Inflammatory macrophage treated with lipopolysaccharide for 4 hours (primary cell): Measurements from ENCODE around the gene HSPBP1.

Source experiments
- DNase-seq: peaks from one replicate; pipeline ENCODE4 v3.0.0-alpha.2; 2020

HSPBP1 gene

DNA sequence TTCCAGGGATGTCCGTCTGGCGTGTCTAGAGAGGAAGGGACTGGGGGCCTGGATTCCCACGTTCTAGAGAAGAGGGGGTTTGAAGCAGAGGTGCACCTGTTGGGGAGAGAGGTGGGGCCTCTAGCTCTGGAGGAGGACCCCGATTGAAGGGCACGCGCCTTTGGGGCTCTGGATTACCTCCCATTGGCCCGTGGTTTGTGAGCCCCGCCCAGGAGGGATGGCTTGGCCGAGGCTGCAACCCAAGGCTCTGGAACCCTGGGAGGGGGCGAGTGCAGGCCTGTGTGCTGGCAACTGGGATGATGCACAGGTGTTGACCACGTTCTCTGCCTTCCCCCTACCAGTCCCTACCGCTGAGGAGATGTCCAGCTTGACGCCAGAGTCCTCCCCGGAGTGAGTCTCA is 25.1 kb upstream of the HSPBP1 start:
- no peak for DNase-seq

- DNase-seq: peak; percentile 19
These were observed 24.5 kb upstream of the HSPBP1 start for GRCh38 chr19:55304279-55304978.

- DNase-seq: no peak
These were observed 23.6 kb upstream of the HSPBP1 start for GRCh38 chr19:55303477-55303876.

- no peak for DNase-seq
These were observed 22.4 kb upstream of the HSPBP1 start for GRCh38 chr19:55302318-55302703.

DNA sequence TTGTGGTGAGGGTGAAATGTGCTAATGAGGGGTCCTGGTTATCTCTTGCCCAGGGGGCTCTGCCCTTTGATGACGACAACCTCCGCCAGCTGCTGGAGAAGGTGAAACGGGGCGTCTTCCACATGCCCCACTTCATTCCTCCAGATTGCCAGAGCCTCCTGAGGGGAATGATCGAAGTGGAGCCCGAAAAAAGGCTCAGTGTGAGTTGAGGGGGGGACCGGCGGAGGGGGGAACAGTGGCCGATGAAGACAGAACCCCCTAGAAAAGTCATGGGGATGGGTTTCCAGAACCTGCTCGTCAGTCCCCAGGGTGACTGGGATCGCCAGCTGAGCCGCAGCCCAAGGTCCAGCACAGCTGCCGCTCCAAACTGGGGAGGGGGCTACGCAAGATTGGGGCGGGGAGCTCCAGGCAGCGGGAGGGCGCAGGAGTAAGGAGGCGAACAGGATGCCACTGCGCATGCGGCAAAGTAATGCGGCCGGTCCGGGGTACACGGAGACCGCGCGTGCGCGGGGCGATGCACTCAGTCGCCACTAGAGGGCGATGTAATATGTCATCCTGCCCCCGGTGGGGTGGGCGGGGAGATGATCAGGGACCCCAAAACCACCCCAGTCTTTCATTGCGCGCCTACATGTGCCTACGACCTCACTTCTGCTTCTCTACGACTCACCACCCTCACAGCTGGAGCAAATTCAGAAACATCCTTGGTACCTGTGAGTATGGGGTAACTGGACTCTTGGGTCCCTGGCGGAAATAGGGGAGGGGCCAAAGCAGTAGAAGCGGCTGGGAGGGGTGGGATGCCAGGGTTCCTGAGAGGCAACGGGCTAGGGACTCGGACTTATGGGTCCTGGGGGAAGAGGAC is 21.8 kb upstream of the HSPBP1 start:
- DNase-seq: peak; percentile 83

GRCh38 chr19:55300886-55301458 is 21.1 kb upstream of the HSPBP1 start:
- DNase-seq: no peak

DNA sequence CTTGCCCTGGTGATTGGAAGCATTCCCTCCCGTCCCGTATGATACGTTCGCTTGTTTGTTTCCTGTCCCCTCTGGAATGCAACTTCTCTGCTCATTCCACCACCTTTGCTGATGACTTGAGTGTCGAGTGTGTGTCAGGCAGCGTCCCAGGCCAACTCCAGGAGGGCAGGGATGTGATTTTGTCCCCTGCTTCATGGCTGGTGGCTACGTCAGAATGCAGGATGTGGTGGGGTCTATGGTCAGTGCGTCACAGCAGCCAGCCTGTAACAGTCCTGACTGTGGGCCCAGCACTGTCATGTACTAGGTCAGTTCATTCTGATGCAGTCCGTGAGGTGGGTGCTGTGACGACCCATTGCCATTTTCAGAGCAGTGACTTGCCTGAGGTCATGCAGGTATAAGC is 20.1 kb upstream of the HSPBP1 start:
- DNase-seq: no peak

DNA sequence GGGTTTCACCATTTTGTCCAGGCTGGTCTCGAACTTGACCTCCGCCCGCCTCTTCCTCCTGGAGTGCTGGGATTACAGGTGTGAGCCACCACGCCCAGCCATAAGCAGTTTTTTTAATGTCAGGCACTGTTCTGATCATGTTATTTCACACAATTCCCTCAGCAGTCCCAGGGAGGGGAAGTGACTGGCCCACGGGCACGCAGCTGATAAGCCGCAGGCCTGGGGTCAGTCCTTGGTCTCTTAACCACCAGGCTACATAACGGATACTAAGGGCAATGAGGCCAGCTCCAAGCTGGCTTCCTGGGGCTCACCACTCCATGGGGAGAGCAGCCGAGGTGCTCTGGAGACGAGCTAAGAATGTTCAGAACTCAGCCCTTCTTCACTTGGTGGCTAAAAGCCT is 17.4 kb upstream of the HSPBP1 start:
- DNase-seq: no peak

GRCh38 chr19:55289117-55289796 is 9.3 kb upstream of the HSPBP1 start:
- DNase-seq: no peak

DNA sequence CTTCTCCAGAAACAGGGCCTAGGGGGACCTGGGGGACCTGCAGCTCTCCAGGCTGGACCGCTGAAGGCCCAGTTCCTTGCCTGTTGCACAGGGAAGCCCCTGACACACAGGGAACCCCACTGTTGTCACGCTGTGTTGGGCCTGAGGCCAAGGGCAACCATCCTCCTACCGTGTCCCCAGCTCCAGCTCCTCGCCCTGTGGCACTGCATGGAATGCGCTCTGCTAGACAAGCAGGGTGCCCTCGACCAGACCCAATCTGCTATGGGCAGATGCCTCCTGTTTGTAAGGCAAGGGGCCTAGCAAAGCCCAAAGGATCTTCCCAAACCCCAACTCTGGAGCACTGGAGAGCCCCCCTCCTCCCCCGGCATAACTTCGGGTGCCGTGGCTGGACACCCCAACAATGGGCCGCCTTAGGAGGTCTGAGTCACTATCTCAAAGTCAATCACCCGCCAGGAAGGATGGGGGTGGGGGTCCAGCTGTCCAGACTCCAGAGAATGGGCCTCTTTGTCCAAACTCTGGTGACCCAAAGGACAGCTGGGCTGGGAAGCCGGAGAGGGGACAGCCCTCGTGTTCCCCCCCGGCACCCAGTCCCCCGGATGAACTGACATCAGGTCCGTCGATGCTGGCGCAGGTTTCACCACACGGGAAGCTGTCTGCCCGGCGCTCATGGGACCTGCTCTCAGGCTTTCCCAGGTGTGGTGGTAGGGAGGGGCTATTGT is 7.6 kb upstream of the HSPBP1 start:
- no peak for DNase-seq

DNA sequence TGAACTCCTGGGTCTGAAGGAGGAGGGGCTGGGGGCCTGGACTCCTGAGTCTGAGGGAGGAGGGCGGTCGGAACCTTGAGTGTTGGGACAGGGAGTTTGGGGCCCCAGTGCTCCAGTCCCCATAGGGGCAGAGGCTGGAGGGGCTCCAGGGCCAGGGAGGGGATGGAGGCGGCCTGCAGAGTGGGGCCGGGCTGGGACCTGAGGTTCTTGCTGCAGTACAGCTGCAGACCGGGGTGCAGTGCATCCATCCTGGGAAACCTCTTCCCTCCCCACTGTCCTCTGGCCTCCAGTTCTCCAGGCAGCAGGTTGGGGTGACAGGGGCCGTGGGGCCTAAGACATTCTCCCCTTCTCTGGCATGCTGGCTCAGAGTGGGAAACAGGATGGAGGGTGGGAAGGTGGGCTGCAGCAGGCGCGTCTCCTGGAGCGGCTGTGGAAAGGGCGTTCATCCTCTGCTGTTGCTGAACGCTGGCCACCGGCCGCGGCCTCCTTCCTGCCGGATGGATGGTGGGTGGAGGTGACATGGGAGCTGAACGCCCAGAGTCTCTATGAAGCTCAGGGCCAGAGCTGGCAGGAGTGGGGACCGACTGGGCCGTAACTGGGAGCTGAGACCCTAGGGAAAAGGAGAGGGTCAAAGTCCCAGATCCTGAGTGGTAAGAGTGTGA is 5.5 kb upstream of the HSPBP1 start:
- DNase-seq: no peak

DNA sequence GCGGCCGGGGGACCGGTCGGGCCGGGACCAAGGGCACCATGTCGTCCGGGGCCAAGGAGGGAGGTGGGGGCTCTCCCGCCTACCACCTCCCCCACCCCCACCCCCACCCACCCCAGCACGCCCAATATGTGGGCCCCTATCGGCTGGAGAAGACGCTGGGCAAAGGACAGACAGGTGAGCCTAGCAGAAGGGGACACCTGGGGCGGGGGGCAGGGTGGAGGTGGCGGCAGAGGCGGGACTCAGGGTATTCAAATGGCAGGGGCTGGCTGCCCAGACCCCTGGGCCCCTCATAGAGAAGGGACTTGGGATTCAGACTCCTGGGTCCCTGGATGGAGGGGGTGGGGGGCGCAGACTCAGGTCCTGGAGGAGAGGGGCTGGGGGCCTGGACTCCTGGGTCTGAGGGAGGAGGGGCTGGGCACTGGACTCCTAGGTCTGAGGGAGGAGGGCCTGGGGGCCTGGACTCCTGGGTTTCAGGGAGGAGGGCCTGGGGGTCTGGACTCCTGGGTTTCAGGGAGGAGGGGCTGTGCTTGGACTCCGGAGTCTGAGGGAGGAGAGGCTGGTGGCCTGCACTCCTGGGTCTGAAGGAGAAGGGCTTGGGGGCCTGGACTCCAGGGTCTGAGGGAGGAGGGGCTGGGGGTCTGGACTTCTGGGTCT is 4.6 kb upstream of the HSPBP1 start:
- DNase-seq: no peak

DNA sequence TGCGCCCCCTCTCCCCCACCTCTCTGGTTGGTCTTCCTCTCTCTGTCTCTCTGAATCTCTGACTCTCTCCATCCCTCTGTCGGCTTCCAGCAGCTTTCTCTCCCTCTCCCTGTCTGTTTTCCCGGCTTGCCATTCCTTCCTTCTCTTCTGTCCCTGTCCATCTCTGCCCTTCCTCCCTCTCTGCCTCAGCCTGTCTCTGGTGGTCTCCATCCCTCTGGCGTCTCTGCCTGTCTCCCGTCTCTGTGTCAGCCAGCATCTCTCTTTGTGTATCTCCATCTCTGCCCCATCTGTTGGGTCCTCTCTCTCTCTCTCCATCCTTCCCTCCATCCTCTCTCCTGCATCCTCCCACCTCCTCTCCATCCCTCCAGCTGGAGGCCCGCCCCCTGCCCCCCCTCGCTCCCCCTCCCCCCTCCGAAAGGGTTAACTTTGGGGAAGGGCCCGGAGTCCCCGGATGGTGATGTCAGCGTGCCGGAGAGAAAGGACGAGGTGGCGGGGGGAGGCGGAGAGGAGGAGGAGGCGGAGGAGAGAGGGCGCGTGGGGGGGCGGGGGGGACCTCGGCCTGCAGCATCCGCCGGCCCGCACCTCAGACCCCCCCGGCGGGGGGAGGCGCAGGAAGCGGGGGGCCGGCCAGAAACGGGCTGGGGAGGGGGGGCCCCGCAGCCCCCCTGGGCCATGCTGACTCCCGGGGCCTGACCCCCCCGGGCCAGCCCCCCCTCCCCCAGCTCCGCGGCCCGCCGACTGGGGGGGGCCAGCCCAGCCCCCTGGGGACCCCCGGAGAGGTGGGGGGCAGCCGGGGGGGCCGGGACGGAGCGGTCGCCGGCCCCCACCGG is 3.9 kb upstream of the HSPBP1 start, which contains the start of gene BRSK1:
Gene BRSK1 (plus strand): TSS at position 450 of the 830 bp plus-strand sequence. CDS start 446 bp downstream, outside the sequence.
- DNase-seq: no peak

GRCh38 chr19:55279340-55279739 is 570 bp downstream of the HSPBP1 start:
- no peak for DNase-seq

DNA sequence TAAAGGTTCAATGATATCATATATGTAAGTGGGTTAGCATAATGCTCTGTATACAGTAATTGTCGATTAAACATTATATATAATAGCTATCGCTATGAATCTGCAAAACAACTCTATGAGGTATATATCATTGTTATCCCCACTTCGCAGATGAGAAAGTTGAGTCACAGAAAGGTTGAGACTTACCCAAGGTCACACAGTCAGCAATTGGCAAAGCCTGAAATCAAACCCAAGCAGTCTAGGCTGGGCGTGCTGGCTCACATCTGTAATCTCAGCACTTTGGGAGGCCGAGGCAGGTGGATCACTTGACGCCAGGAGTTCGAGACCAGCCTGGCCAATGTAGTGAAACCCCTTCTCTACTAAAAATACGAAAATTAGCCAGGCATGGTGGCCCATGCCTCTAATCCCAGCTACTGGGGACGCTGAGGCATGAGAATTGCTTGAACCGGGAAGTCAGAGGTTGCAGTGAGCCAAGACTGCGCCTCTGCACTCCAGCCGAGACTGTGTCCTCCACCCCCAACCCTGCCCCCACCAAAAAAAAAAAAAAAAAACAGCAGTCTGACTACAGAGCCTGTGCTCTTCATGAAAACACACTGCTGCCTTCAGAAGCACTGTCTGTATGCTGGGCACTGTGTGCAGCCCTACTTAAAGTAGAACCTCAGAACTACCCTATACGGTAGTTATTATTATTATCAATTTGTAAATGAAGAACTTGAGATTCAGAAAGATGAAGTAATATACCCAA is 1.3 kb downstream of the HSPBP1 start:
- DNase-seq: no peak

DNA sequence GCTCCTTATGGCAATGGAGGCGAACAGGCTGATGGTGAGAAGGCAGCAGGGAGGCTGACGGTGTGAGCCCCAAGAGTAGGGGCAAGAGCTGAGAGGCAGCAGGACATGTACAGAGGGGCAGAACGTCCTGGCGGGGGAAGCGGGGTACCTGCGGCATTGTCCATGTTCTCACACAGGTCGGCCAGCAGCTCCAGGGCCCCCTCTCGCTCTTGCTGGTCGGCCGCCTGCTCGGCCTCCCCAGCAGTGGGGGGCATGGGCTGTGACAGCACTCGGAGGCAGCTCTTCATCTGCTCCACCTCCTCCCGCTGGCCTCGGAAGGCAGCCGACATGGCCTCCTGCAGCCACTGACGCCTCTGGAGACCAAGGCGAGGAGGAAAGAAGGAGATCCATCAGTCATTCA is 2.4 kb downstream of the HSPBP1 start:
- DNase-seq: no peak

DNA sequence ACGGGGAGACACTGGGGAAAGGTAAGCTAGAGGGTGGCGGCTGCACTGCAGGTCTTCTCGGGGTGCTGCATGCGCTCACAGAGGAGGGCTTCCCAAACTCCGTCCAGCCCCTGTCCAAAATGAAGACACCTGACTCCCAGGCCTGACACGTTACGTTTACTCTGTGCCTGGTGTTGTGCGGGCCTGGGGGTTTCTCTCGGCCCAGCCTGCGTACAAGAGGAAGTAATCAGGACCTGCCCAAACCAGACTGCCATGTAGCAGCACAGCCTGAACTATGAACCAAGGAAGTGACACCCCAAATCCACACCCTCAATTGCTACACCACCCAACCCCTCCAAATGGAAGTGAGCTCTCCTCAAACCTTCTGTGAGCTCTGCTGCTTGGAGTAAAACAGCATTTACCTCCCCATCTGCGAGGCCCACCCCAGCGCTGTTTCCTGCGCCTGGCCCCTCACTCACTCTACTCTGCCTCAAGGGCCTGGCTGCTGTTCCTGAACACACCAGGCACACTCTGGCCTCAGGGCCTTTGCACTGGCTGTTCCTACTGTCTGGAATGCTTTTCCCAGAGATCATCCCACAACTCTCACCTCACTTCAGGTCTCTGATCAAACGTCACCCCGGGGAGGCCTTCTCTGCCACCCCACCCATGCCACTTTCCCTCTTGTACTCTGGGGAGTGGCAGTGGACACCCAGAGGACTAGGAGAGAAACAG is 3.0 kb downstream of the HSPBP1 start:
- no peak for DNase-seq

GRCh38 chr19:55275851-55276719 is 3.8 kb downstream of the HSPBP1 start:
- DNase-seq: peak; percentile 18
